Prostate gland (tissue), 2 donors: ENCODE data around the gene KBTBD6. TPM values are rescaled to one million over a fixed set of nuclear protein-coding genes. Genes with fewer than 3 reads are reported as not detected.
"Not testable (repeated sequence)": the region's sequence is repeated elsewhere in the genome, so short reads cannot be mapped to it uniquely, and the experiment has no call there.

Source experiments
- DNase-seq: peaks from one replicate; pipeline ENCODE4 v3.0.0-alpha.2; 2019; ENCODE audit warnings: low spot score
- H3K27ac ChIP-seq, 2 donors: fragments of 200-600 bp; sonication (generic); 2 replicates each; pipeline ENCODE4 v1.5.1; 2017 to 2019
- H3K27me3 ChIP-seq: fragments of 200-600 bp; sonication (generic); replicated peaks from 2 replicates; pipeline ENCODE4 v1.5.1; 2019; ENCODE audit not compliant: insufficient read depth
- H3K36me3 ChIP-seq, 2 donors: fragments of 200-600 bp; sonication (generic); 1 replicate in 1 of 2; 2 replicates in 1 of 2; pipeline versions ENCODE4 v1.5.1 to v1.8.1; 2017 to 2019
- H3K4me1 ChIP-seq: fragments of 200-600 bp; sonication (generic); replicated peaks from 2 replicates; pipeline ENCODE4 v1.5.1; 2019
- H3K4me3 ChIP-seq, 2 donors: fragments of 200-600 bp; sonication (generic); 2 replicates each; pipeline ENCODE4 v1.5.1; 2017 to 2019
- H3K9me3 ChIP-seq: fragments of 200-600 bp; sonication (generic); 2 replicates; pipeline ENCODE4 v1.5.1; 2017
- CTCF ChIP-seq, 4 experiments: fragments of 200-600 bp in 2 of 4; fragments of 450-650 bp in 2 of 4; sonication (generic) in 2 of 4; IDR thresholded peaks; 1 replicate in 3 of 4; 2 replicates in 1 of 4; pipeline ENCODE4 v1.5.1; 2016 to 2019; ENCODE audit warnings: antibody characterized with exemption in 4 of 4, mild to moderate bottlenecking in 2 of 4, moderate library complexity in 2 of 4
- POLR2A ChIP-seq: fragments of 450-650 bp; IDR thresholded peaks from one replicate; pipeline ENCODE4 v1.6.1; 2016; ENCODE audit warnings: antibody characterized with exemption, mild to moderate bottlenecking
- POLR2AphosphoS5 ChIP-seq: sonication (generic); formaldehyde crosslinking; IDR thresholded peaks from one replicate; pipeline ENCODE4 v1.6.1; 2017; ENCODE audit warnings: antibody characterized with exemption
- WGBS: methylation state at CpG from one replicate; pipeline ENCODE4 v1.1.5; 2018; 5-methylcytosine and 5-hydroxymethylcytosine counted together
- intact Hi-C: fragments of 100-400 bp; cut with DNase I; formaldehyde crosslinking; loops from one replicate; pipeline ENCODE4 v1.14.2; 2022
- total RNA-seq, 2 donors: library from RNA; depleted of rRNA; stranded (reverse); fragments of >200 nt; gene quantifications; one replicate each; pipeline ENCODE4 v1.1.0, GENCODE V29; 2016

Gene KBTBD6
- total RNA-seq, 2 donors from 2014 or later: 10.2 to 10.6 TPM

DNA sequence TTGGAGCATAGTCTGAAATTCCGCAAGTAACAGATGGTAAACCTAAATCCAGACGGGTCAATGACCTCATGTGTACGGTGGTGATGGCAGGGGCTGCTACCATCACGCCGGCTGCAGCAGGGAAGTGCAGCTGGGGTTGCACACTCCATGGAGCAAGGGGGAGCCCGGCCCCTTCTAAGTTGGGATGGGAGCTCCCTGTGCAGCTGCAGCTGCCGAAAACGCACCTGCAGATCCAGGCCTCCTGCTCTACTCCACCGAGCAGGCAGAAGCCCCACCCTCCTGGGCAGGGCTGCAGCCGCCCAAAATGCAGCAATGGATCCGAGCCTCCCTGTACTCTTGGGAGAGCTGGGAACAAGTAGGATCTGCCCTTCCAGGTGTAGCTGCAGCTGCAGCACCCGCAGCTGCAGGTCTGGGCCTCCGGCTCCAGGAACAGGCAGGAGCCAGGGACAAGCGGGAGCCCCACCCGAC, 25.5 kb downstream of the KBTBD6 start:
- Histone ChIP-seq H3K36me3 (no peaks in the 10 kb centered on the region), H3K27ac (no peak overlapping the region), H3K4me1 (no peaks in the 10 kb centered on the region), H3K9me3 (no peaks in the 10 kb centered on the region), H3K27me3 (no peaks in the 10 kb centered on the region), H3K4me3 (no peak overlapping the region)
- intact Hi-C loops: no loop called here
- no peak for DNase-seq
- WGBS: 88% methylated on average over 13 of the region's 15 CpGs
- TF ChIP-seq POLR2AphosphoS5: no peak
- TF ChIP-seq CTCF (IDR thresholded peaks at IDR 0.05): no peak
- TF ChIP-seq POLR2A: no peak

DNA sequence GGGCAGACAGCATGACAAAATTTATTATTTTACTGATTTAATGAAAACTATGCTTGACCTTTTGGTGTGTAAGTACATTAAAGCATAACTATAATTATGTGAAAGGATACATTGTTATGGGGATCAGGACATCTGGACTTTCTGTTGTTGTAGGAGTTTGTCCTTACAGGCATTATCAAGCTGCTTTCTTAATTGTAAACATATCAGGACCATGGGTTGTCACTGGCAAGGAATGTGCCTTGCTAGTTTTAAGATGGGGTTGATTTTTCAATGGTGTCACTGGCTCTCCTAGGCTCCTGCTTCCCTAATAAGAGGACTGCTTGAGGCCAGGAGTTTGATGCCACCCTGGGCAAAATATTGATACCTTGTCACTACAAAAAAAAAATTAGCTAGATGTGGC, 32.6 kb downstream of the KBTBD6 start:
- Histone ChIP-seq H3K36me3 (no peaks in the 10 kb centered on the region), H3K4me1 (no peaks in the 10 kb centered on the region), H3K4me3 (no peak overlapping the region), H3K9me3 (no peaks in the 10 kb centered on the region), H3K27me3 (no peaks in the 10 kb centered on the region), H3K27ac (no peak overlapping the region)
- TF ChIP-seq POLR2A (no peak), CTCF (IDR thresholded peaks at IDR 0.05) (no peak), POLR2AphosphoS5 (no peak)
- DNase-seq: no peak
- intact Hi-C loops: no loop called here

GRCh38 chr13:41098761-41099160, 33.8 kb downstream of the KBTBD6 start:
- H3K27ac ChIP-seq: no peak overlapping the region
- H3K4me3 ChIP-seq: no peak overlapping the region
- H3K36me3 ChIP-seq: no peaks in the 10 kb centered on the region
- TF ChIP-seq POLR2AphosphoS5: no peak
- TF ChIP-seq POLR2A: no peak
- no peak for TF ChIP-seq CTCF (IDR thresholded peaks at IDR 0.05)
- H3K4me1 ChIP-seq: no peaks in the 10 kb centered on the region
- no peaks in the 10 kb centered on the region for H3K9me3 ChIP-seq
- intact Hi-C loops: no loop called here
- DNase-seq: no peak
- WGBS: 100% methylated on average over 1 of the region's 1 CpG
- H3K27me3 ChIP-seq: no peaks in the 10 kb centered on the region

- H3K4me3 ChIP-seq, H3K9me3 ChIP-seq, H3K4me1 ChIP-seq, DNase-seq, H3K27ac ChIP-seq, H3K36me3 ChIP-seq, intact Hi-C loops, H3K27me3 ChIP-seq: not testable (repeated sequence)
- whole genome bisulfite sequencing: 100% methylated on average over 2 of the region's 2 CpGs
Observed at GRCh38 chr13:41095681-41096080, 36.9 kb downstream of the KBTBD6 start.

- DNase-seq: no peak
- Histone ChIP-seq H3K36me3 (no peaks in the 10 kb centered on the region), H3K27me3 (no peaks in the 10 kb centered on the region), H3K27ac (no peak overlapping the region), H3K4me3 (no peak overlapping the region), H3K9me3 (no peaks in the 10 kb centered on the region), H3K4me1 (no peaks in the 10 kb centered on the region)
- 50% methylated on average over 2 of the region's 2 CpGs for WGBS
- TF ChIP-seq POLR2A (no peak), POLR2AphosphoS5 (no peak), CTCF (IDR thresholded peaks at IDR 0.05) (no peak)
- intact Hi-C loops: no loop called here
Observed at GRCh38 chr13:41085961-41086585, 46.5 kb downstream of the KBTBD6 start.
